Neural cell (in vitro differentiated cells): ENCODE data around the gene TM9SF1. TPM values are rescaled to one million over a fixed set of nuclear protein-coding genes. Genes with fewer than 3 reads are reported as not detected.

Source experiments
- H2AFZ ChIP-seq: fragments of 200-600, 300-800 bp; sonication (generic), shearing (Covaris generic); 2 replicates; pipeline ENCODE4 v1.6.0; 2014; ENCODE audit warnings: low read depth, mild to moderate bottlenecking, antibody characterized with exemption, low read length, moderate library complexity
- H3F3A ChIP-seq: fragments of 200-600 bp; shearing (Covaris generic); 2 replicates; pipeline ENCODE4 v1.6.1; 2016; ENCODE audit warnings: mild to moderate bottlenecking, moderate library complexity, mixed read lengths, antibody characterized with exemption, low read length; ENCODE audit not compliant: insufficient read depth, poor library complexity, severe bottlenecking
- H3K27ac ChIP-seq: fragments of 200-600, 300-800 bp; sonication (generic), shearing (Covaris generic); 2 replicates; pipeline ENCODE4 v1.5.1; 2014; ENCODE audit warnings: mild to moderate bottlenecking, low read length, moderate library complexity
- H3K27me3 ChIP-seq: fragments of 300-800, 200-600 bp; sonication (generic), shearing (Covaris generic); 2 replicates; pipeline ENCODE4 v1.6.0; 2014; ENCODE audit warnings: mild to moderate bottlenecking, low read depth, low read length, moderate library complexity; ENCODE audit not compliant: insufficient read depth
- H3K36me3 ChIP-seq: fragments of 300-800, 200-600 bp; sonication (generic), shearing (Covaris generic); 2 replicates; pipeline ENCODE4 v1.5.1; 2014; ENCODE audit warnings: mild to moderate bottlenecking, antibody characterized with exemption, low read length, moderate library complexity; ENCODE audit not compliant: insufficient read depth
- H3K4me2 ChIP-seq: fragments of 300-800, 200-600 bp; sonication (generic), shearing (Covaris generic); 2 replicates; pipeline ENCODE4 v1.6.0; 2014; ENCODE audit warnings: mild to moderate bottlenecking, low read length
- H3K4me3 ChIP-seq: fragments of 300-800, 200-600 bp; sonication (generic), shearing (Covaris generic); 2 replicates; pipeline ENCODE4 v1.5.1; 2014; ENCODE audit warnings: mild to moderate bottlenecking, low read length, moderate library complexity
- H3K79me2 ChIP-seq: fragments of 200-600 bp; shearing (Covaris generic); replicated peaks from 2 replicates; pipeline ENCODE4 v1.6.0; 2014; ENCODE audit warnings: mild to moderate bottlenecking, low read length, moderate library complexity; ENCODE audit not compliant: insufficient read depth
- H3K9ac ChIP-seq: fragments of 300-800, 200-600 bp; sonication (generic), shearing (Covaris generic); 2 replicates; pipeline ENCODE4 v1.6.1; 2016; ENCODE audit warnings: mild to moderate bottlenecking, low read length, mixed read lengths
- H3K9me2 ChIP-seq: fragments of 200-600 bp; shearing (Covaris generic); 2 replicates; pipeline ENCODE4 v1.6.1; 2016; ENCODE audit warnings: mild to moderate bottlenecking, low read length, mixed read lengths; ENCODE audit not compliant: insufficient read depth
- H3K9me3 ChIP-seq: fragments of 200-600, 300-800 bp; sonication (generic), shearing (Covaris generic); 2 replicates; pipeline ENCODE4 v1.6.1; 2016; ENCODE audit warnings: mild to moderate bottlenecking, mixed run types, low read length, moderate library complexity, mixed read lengths
- H4K20me1 ChIP-seq: fragments of 200-600 bp; shearing (Covaris generic); 2 replicates; pipeline ENCODE4 v1.6.1; 2016; ENCODE audit warnings: mild to moderate bottlenecking, mixed run types; ENCODE audit not compliant: insufficient read depth
- CTCF ChIP-seq: fragments of 450-650 bp; IDR thresholded peaks from 2 replicates; pipeline ENCODE4 v1.5.1; 2014; ENCODE audit warnings: antibody characterized with exemption, mild to moderate bottlenecking, moderate library complexity; ENCODE audit not compliant: poor library complexity, severe bottlenecking
- EP300 ChIP-seq: fragments of 450-650 bp; conservative IDR thresholded peaks from 2 replicates; pipeline ENCODE4 v1.6.1; 2014; ENCODE audit warnings: antibody characterized with exemption, mild to moderate bottlenecking, moderate library complexity; ENCODE audit not compliant: poor library complexity, severe bottlenecking
- EZH2 ChIP-seq: fragments of 200-600, 300-800 bp; shearing (Covaris generic), sonication (generic); IDR thresholded peaks from 2 replicates; pipeline ENCODE4 v1.6.1; 2014; ENCODE audit warnings: antibody characterized with exemption, low read length, borderline replicate concordance, mild to moderate bottlenecking; ENCODE audit not compliant: insufficient read depth, poor library complexity, severe bottlenecking
- MXI1 ChIP-seq: fragments of 450-650 bp; conservative IDR thresholded peaks from 2 replicates; pipeline ENCODE4 v1.6.1; 2014; ENCODE audit warnings: antibody characterized with exemption, mild to moderate bottlenecking; ENCODE audit not compliant: poor library complexity, severe bottlenecking
- POLR2AphosphoS5 ChIP-seq: IDR thresholded peaks from 2 replicates; pipeline ENCODE4 v1.6.1; 2012
- RAD21 ChIP-seq: fragments of 450-650 bp; conservative IDR thresholded peaks from 2 replicates; pipeline ENCODE4 v1.6.1; 2014; ENCODE audit warnings: antibody characterized with exemption, mild to moderate bottlenecking, moderate library complexity
- SMC3 ChIP-seq: fragments of 450-650 bp; conservative IDR thresholded peaks from 2 replicates; pipeline ENCODE4 v1.6.1; 2014; ENCODE audit warnings: antibody characterized with exemption, mild to moderate bottlenecking, moderate library complexity; ENCODE audit not compliant: poor library complexity
- TAF1 ChIP-seq: IDR thresholded peaks from 2 replicates; pipeline ENCODE4 v1.6.1; 2012; ENCODE audit warnings: low read depth
- polyA plus RNA-seq: library from polyadenylated mRNA; depleted of rRNA; stranded (reverse); fragments of >200 nt; gene quantifications from 2 replicates; pipeline ENCODE4 v1.2.3, GENCODE V29; 2014
- TF ChIP-seq, protein P1 (sequence below): IDR thresholded peaks from 2 replicates; pipeline ENCODE4 v1.6.1; 2012; ENCODE audit warnings: borderline replicate concordance

The TM9SF1 gene
- polyA plus RNA-seq, 1 donor from 2014 or later: 25.1 TPM

DNA sequence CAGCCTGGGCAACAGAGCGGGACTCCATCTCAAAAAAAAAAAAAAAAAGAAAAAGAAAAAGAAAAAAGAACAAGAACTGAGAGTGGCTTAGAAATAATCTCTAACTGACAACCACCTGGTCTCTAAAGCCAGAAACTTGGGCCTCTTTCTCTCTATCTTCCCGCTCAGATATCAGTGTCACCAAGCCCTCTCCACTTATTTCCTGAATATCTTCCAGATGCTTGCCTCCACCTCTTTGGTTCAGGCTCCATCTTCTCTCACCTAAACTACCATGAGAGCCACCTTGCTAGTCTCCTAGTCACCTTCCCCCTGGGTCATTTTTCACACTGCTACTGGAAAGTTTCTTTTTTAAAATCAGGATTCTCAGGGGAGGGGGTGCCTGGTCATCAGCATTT lies 1.8 kb upstream of the TM9SF1 start:
- Histone ChIP-seq H3K9ac (no peak overlapping the region), H4K20me1 (no peaks in the 10 kb centered on the region), H3K9me2 (no peaks in the 10 kb centered on the region), H3K36me3 (no peaks in the 10 kb centered on the region), H3K27ac (no peak overlapping the region), H3K27me3 (no peaks in the 10 kb centered on the region), H3K79me2 (peaks cover under 1% of the 10 kb centered on the region), H2AFZ (no peak overlapping the region), H3K4me2 (no peak overlapping the region), H3K4me3 (peak overlapping the region; percentile 92), H3K9me3 (no peaks in the 10 kb centered on the region), H3F3A (no peaks in the 10 kb centered on the region)
- TF ChIP-seq EZH2: no peak
- TF ChIP-seq CTCF: no peak
- TF ChIP-seq, protein P1, sequence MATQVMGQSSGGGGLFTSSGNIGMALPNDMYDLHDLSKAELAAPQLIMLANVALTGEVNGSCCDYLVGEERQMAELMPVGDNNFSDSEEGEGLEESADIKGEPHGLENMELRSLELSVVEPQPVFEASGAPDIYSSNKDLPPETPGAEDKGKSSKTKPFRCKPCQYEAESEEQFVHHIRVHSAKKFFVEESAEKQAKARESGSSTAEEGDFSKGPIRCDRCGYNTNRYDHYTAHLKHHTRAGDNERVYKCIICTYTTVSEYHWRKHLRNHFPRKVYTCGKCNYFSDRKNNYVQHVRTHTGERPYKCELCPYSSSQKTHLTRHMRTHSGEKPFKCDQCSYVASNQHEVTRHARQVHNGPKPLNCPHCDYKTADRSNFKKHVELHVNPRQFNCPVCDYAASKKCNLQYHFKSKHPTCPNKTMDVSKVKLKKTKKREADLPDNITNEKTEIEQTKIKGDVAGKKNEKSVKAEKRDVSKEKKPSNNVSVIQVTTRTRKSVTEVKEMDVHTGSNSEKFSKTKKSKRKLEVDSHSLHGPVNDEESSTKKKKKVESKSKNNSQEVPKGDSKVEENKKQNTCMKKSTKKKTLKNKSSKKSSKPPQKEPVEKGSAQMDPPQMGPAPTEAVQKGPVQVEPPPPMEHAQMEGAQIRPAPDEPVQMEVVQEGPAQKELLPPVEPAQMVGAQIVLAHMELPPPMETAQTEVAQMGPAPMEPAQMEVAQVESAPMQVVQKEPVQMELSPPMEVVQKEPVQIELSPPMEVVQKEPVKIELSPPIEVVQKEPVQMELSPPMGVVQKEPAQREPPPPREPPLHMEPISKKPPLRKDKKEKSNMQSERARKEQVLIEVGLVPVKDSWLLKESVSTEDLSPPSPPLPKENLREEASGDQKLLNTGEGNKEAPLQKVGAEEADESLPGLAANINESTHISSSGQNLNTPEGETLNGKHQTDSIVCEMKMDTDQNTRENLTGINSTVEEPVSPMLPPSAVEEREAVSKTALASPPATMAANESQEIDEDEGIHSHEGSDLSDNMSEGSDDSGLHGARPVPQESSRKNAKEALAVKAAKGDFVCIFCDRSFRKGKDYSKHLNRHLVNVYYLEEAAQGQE: no peak
- no peak for TF ChIP-seq SMC3
- TF ChIP-seq RAD21: no peak
- TF ChIP-seq MXI1: no peak
- no peak for TF ChIP-seq POLR2AphosphoS5
- no peak for TF ChIP-seq EP300
- no peak for TF ChIP-seq TAF1

GRCh38 chr14:24196071-24197055 lies 1.1 kb upstream of the TM9SF1 start:
- Histone ChIP-seq H4K20me1 (no peaks in the 10 kb centered on the region), H2AFZ (peak overlapping the region; percentile 73), H3K27ac (peak overlapping the region; percentile 92), H3F3A (no peaks in the 10 kb centered on the region), H3K4me3 (peak overlapping the region; percentile 92), H3K36me3 (no peaks in the 10 kb centered on the region), H3K9me3 (no peaks in the 10 kb centered on the region), H3K4me2 (peak overlapping the region; percentile 74), H3K27me3 (no peaks in the 10 kb centered on the region), H3K9me2 (no peaks in the 10 kb centered on the region), H3K9ac (peak overlapping the region; percentile 93), H3K79me2 (peaks cover 3% of the 10 kb centered on the region)
- TF ChIP-seq, protein P1: no peak
- TF ChIP-seq EP300: no peak
- no peak for TF ChIP-seq TAF1
- no peak for TF ChIP-seq EZH2
- TF ChIP-seq SMC3: no peak
- TF ChIP-seq RAD21: no peak
- no peak for TF ChIP-seq MXI1
- no peak for TF ChIP-seq POLR2AphosphoS5
- no peak for TF ChIP-seq CTCF
